ENCODE data around the gene PRKCZ.
A peak's percentile ranks its signal among the peaks of the same experiment; 100 is the strongest.

PRKCZ gene

GRCh38 chr1:2056955-2057590 lies 6.9 kb downstream of the PRKCZ start:
- peaks cover 10 to 13% of the 10 kb centered on the region in 2 donors for H3K36me3 Mint-ChIP-seq
- no peak overlapping the region for H3K27ac Mint-ChIP-seq
- no peaks in the 10 kb centered on the region for H3K27me3 Mint-ChIP-seq
- ATAC-seq (replicated peaks) (no peak), DNase-seq (no peak)
- H3K4me3 Mint-ChIP-seq: no peak overlapping the region
- H3K4me1 Mint-ChIP-seq: peaks cover 12 to 14% of the 10 kb centered on the region in 2 donors
- H3K9me3 Mint-ChIP-seq: no peaks in the 10 kb centered on the region

GRCh38 chr1:2059290-2059953 lies 9.2 kb downstream of the PRKCZ start:
- Mint-ChIP-seq H3K9me3 (peaks cover 6% of the 10 kb centered on the region in 2 donors), H3K4me3 (no peak overlapping the region), H3K27me3 (no peaks in the 10 kb centered on the region), H3K4me1 (peaks cover 0 to 1% of the 10 kb centered on the region in 2 donors), H3K36me3 (peaks cover 27 to 36% of the 10 kb centered on the region in 2 donors), H3K27ac (no peak overlapping the region)
- ATAC-seq (replicated peaks) (no peak), DNase-seq (no peak)

- no peak overlapping the region for H3K4me3 Mint-ChIP-seq
- H3K27me3 Mint-ChIP-seq: no peaks in the 10 kb centered on the region
- ATAC-seq (replicated peaks) (no peak), DNase-seq (no peak)
- no peak overlapping the region for H3K27ac Mint-ChIP-seq
- peaks cover 0 to 1% of the 10 kb centered on the region in 2 donors for H3K4me1 Mint-ChIP-seq
- peaks cover 7% of the 10 kb centered on the region in 2 donors for H3K9me3 Mint-ChIP-seq
- peaks cover 31 to 42% of the 10 kb centered on the region in 2 donors for H3K36me3 Mint-ChIP-seq
Measured at GRCh38 chr1:2060072-2060471, 9.9 kb downstream of the PRKCZ start.

GRCh38 chr1:2060535-2060934 lies 10.3 kb downstream of the PRKCZ start:
- H3K4me1 Mint-ChIP-seq: peaks cover 0 to 1% of the 10 kb centered on the region in 2 donors
- DNase-seq: no peak
- H3K27me3 Mint-ChIP-seq: no peaks in the 10 kb centered on the region
- H3K4me3 Mint-ChIP-seq: no peak overlapping the region
- H3K9me3 Mint-ChIP-seq: peaks cover 7% of the 10 kb centered on the region in 2 donors
- H3K36me3 Mint-ChIP-seq: peaks cover 34 to 45% of the 10 kb centered on the region in 2 donors
- no peak overlapping the region for H3K27ac Mint-ChIP-seq
- ATAC-seq (replicated peaks): no peak

- Mint-ChIP-seq H3K9me3 (peaks cover 7% of the 10 kb centered on the region in 2 donors), H3K27me3 (no peaks in the 10 kb centered on the region), H3K27ac (no peak overlapping the region), H3K4me3 (no peak overlapping the region), H3K36me3 (peaks cover 38 to 45% of the 10 kb centered on the region in 2 donors), H3K4me1 (peaks cover 0 to 1% of the 10 kb centered on the region in 2 donors)
- no peak for ATAC-seq (replicated peaks)
- DNase-seq: no peak
Measured at GRCh38 chr1:2061065-2061778, 11.0 kb downstream of the PRKCZ start.

- no peak overlapping the region for H3K4me3 Mint-ChIP-seq
- no peak overlapping the region for H3K27ac Mint-ChIP-seq
- no peak for DNase-seq
- H3K9me3 Mint-ChIP-seq: peaks cover 7% of the 10 kb centered on the region in 2 donors
- no peaks in the 10 kb centered on the region for H3K27me3 Mint-ChIP-seq
- no peak for ATAC-seq (replicated peaks)
- peaks cover 0 to 7% of the 10 kb centered on the region in 2 donors for H3K4me1 Mint-ChIP-seq
- H3K36me3 Mint-ChIP-seq: peaks cover 38 to 61% of the 10 kb centered on the region in 2 donors
Measured at GRCh38 chr1:2065699-2066098, 15.5 kb downstream of the PRKCZ start.

- Mint-ChIP-seq H3K4me1 (peaks cover 6 to 12% of the 10 kb centered on the region in 2 donors), H3K27me3 (no peaks in the 10 kb centered on the region), H3K9me3 (peaks cover 7% of the 10 kb centered on the region in 2 donors), H3K27ac (no peak overlapping the region), H3K36me3 (peaks cover 33 to 61% of the 10 kb centered on the region in 2 donors), H3K4me3 (no peak overlapping the region)
- ATAC-seq (replicated peaks) (no peak), DNase-seq (no peak)
Measured at GRCh38 chr1:2067393-2067792, 17.2 kb downstream of the PRKCZ start.

- Mint-ChIP-seq H3K4me1 (peaks cover 10 to 14% of the 10 kb centered on the region in 2 donors), H3K4me3 (no peak overlapping the region), H3K27me3 (no peaks in the 10 kb centered on the region), H3K27ac (no peak overlapping the region), H3K36me3 (peaks cover 29 to 55% of the 10 kb centered on the region in 2 donors), H3K9me3 (peaks cover 7% of the 10 kb centered on the region in 2 donors)
- DNase-seq (no peak), ATAC-seq (replicated peaks) (no peak)
Measured at GRCh38 chr1:2067981-2068380, 17.8 kb downstream of the PRKCZ start.

GRCh38 chr1:2068951-2069350 lies 18.7 kb downstream of the PRKCZ start:
- peaks cover 5 to 6% of the 10 kb centered on the region in 2 donors for H3K9me3 Mint-ChIP-seq
- no peak for ATAC-seq (replicated peaks)

GRCh38 chr1:2070016-2070415 lies 19.8 kb downstream of the PRKCZ start:
- ATAC-seq (replicated peaks) (no peak), DNase-seq (no peak)
- Mint-ChIP-seq H3K4me3 (no peak overlapping the region), H3K27ac (no peak overlapping the region), H3K27me3 (no peaks in the 10 kb centered on the region), H3K9me3 (no peaks in the 10 kb centered on the region), H3K4me1 (peaks cover 10 to 12% of the 10 kb centered on the region in 2 donors), H3K36me3 (peaks cover 27 to 44% of the 10 kb centered on the region in 2 donors)

More at GRCh38 chr1:2068951-2069350, 18.7 kb downstream of the PRKCZ start:
- DNase-seq: no peak
- no peaks in the 10 kb centered on the region for H3K27me3 Mint-ChIP-seq
- no peak overlapping the region for H3K4me3 Mint-ChIP-seq
- peaks cover 10 to 14% of the 10 kb centered on the region in 2 donors for H3K4me1 Mint-ChIP-seq
- H3K27ac Mint-ChIP-seq: no peak overlapping the region
- peaks cover 27 to 46% of the 10 kb centered on the region in 2 donors for H3K36me3 Mint-ChIP-seq

- H3K4me1 Mint-ChIP-seq: peaks cover 10 to 12% of the 10 kb centered on the region in 2 donors
- H3K27ac Mint-ChIP-seq: no peak overlapping the region
- no peaks in the 10 kb centered on the region for H3K9me3 Mint-ChIP-seq
- H3K4me3 Mint-ChIP-seq: no peak overlapping the region
- peaks cover 31 to 45% of the 10 kb centered on the region in 2 donors for H3K36me3 Mint-ChIP-seq
- H3K27me3 Mint-ChIP-seq: no peaks in the 10 kb centered on the region
- ATAC-seq (replicated peaks) (no peak), DNase-seq (no peak)
Measured at GRCh38 chr1:2070800-2071530, 20.8 kb downstream of the PRKCZ start.

- Mint-ChIP-seq H3K9me3 (peaks cover 4 to 6% of the 10 kb centered on the region in 2 donors), H3K36me3 (peaks cover 36 to 44% of the 10 kb centered on the region in 2 donors), H3K27ac (no peak overlapping the region), H3K4me3 (no peak overlapping the region), H3K27me3 (no peaks in the 10 kb centered on the region), H3K4me1 (peaks cover 8 to 10% of the 10 kb centered on the region in 2 donors)
- no peak for DNase-seq
- peak in 1 of 2 donors; percentile 27 for ATAC-seq (replicated peaks)
Measured at GRCh38 chr1:2072109-2072806, 22.0 kb downstream of the PRKCZ start.

GRCh38 chr1:2072891-2073290 lies 22.7 kb downstream of the PRKCZ start:
- H3K36me3 Mint-ChIP-seq: peaks cover 39 to 45% of the 10 kb centered on the region in 2 donors
- peaks cover 7 to 10% of the 10 kb centered on the region in 2 donors for H3K4me1 Mint-ChIP-seq
- peaks cover 9 to 11% of the 10 kb centered on the region in 2 donors for H3K9me3 Mint-ChIP-seq
- H3K27me3 Mint-ChIP-seq: no peaks in the 10 kb centered on the region
- ATAC-seq (replicated peaks) (no peak), DNase-seq (no peak)
- no peak overlapping the region for H3K4me3 Mint-ChIP-seq
- no peak overlapping the region for H3K27ac Mint-ChIP-seq
